K562 (cell line): ENCODE measurements around the gene IGLL1. TPM values are rescaled to one million over a fixed set of nuclear protein-coding genes. Genes with fewer than 3 reads are reported as not detected.
"Not testable (repeated sequence)": the region's sequence is repeated elsewhere in the genome, so short reads cannot be mapped to it uniquely, and the experiment has no call there.

ENCODE experiments used
- ATAC-seq: fragments of 200-7000 bp; cut with Tn5 transposase; 3 replicates; pipeline ENCODE4 v1.9.1; 2020; ENCODE audit warnings: moderate library complexity
- BruUV-seq: library from RNA; stranded (reverse); fragments of 400-500 nt; replicated peaks from 2 replicates; lab custom pipeline; 2021; lab: Mats Ljungman, UMichigan
- CTCF ChIA-PET: fragments of 300-600 bp; formaldehyde crosslinking; extraction: SDS; loops from one replicate; lab custom pipeline; 2021; ENCODE audit warnings: low intra/inter-chr PET ratio; lab: Yijun Ruan, JAX
- POLR2A ChIA-PET: fragments of 300-600, 350-650 bp; sonication (Branson Sonifier 250); formaldehyde crosslinking; extraction: SDS; loops from one replicate; lab custom pipeline; 2021; ENCODE audit warnings: antibody characterized with exemption, inconsistent platforms; lab: Yijun Ruan, JAX
- DNase-seq, 4 experiments: peaks; one replicate each; pipeline versions ENCODE4 v3.0.0 to v3.0.0-alpha.2; 2011 to 2018; ENCODE audit warnings: low spot score in 3 of 4, mixed read lengths in 3 of 4; ENCODE audit errors: extremely low read depth in 1 of 4
- FAIRE-seq: peaks from 2 replicates; lab custom pipeline; 2011; peaks lifted over from hg19 to GRCh38; lab: Jason Lieb, UNC
- H2AFZ ChIP-seq: 2 replicates; pipeline ENCODE4 v1.6.0; 2011; ENCODE audit warnings: low read depth, low read length, control low read depth, inconsistent platforms
- H3K27ac ChIP-seq: fragments of 200-600 bp; 3 replicates; pipeline ENCODE4 v1.8.0; 2011; ENCODE audit warnings: low read depth, mild to moderate bottlenecking, control low read depth, inconsistent platforms, low read length, moderate library complexity, mixed read lengths; ENCODE audit errors: extremely low read depth
- H3K27me3 ChIP-seq, 2 experiments: fragments of 300-600 bp in 1 of 2; 2 replicates in 1 of 2; 3 replicates in 1 of 2; pipeline versions ENCODE4 v1.6.0 to v1.8.0; 2011; ENCODE audit warnings: inconsistent platforms in 2 of 2, low read length in 2 of 2, mild to moderate bottlenecking in 1 of 2, mixed read lengths in 1 of 2, moderate library complexity in 1 of 2; ENCODE audit not compliant: control insufficient read depth in 2 of 2, insufficient read depth in 2 of 2
- H3K36me3 ChIP-seq: fragments of 300-600 bp; 3 replicates; pipeline ENCODE4 v1.8.0; 2011; ENCODE audit warnings: mild to moderate bottlenecking, low read length, inconsistent platforms; ENCODE audit not compliant: control insufficient read depth, insufficient read depth
- H3K4me1 ChIP-seq, 2 experiments: fragments of 200-600 bp in 1 of 2; replicated peaks in 1 of 2; 2 replicates in 1 of 2; 3 replicates in 1 of 2; pipeline versions ENCODE4 v1.5.1 to v1.8.0; 2011; ENCODE audit warnings: inconsistent platforms in 2 of 2, low read length in 2 of 2, mild to moderate bottlenecking in 1 of 2, mixed read lengths in 1 of 2, moderate library complexity in 1 of 2; ENCODE audit not compliant: control insufficient read depth in 2 of 2, insufficient read depth in 2 of 2
- H3K4me2 ChIP-seq: 2 replicates; pipeline ENCODE4 v1.6.1; 2011; ENCODE audit warnings: low read length, control low read depth, inconsistent platforms, mixed read lengths; ENCODE audit not compliant: insufficient read depth
- H3K4me3 ChIP-seq: fragments of 200-600 bp; sonication (generic), shearing (Covaris generic); 2 replicates; pipeline ENCODE4 v1.5.1; 2016; ENCODE audit warnings: control low read depth, inconsistent platforms
- H3K79me2 ChIP-seq: fragments of 200-600 bp; 3 replicates; pipeline ENCODE4 v1.8.0; 2011; ENCODE audit warnings: low read length, inconsistent platforms; ENCODE audit not compliant: control insufficient read depth, insufficient read depth
- H3K9ac ChIP-seq, 2 experiments: 2 replicates each; pipeline versions ENCODE4 v1.6.0 to v1.6.1; 2011; ENCODE audit warnings: low read depth in 2 of 2, low read length in 2 of 2, control low read depth in 1 of 2, inconsistent platforms in 1 of 2, mild to moderate bottlenecking in 1 of 2, mixed read lengths in 1 of 2; ENCODE audit not compliant: insufficient read depth in 1 of 2
- H3K9me1 ChIP-seq: one replicate; pipeline ENCODE4 v1.6.0; 2011; ENCODE audit warnings: inconsistent platforms, mild to moderate bottlenecking, low read length, moderate library complexity; ENCODE audit not compliant: control insufficient read depth, insufficient read depth
- H3K9me3 ChIP-seq: replicated peaks from 2 replicates; pipeline ENCODE4 v1.5.1; 2011; ENCODE audit warnings: low read depth, low read length, inconsistent platforms; ENCODE audit not compliant: control insufficient read depth, insufficient read depth
- H4K20me1 ChIP-seq: replicated peaks from 2 replicates; pipeline ENCODE4 v1.6.1; 2011; ENCODE audit warnings: low read length, inconsistent platforms, mixed read lengths; ENCODE audit not compliant: control insufficient read depth, insufficient read depth
- ARID3A ChIP-seq: IDR thresholded peaks from 2 replicates; pipeline ENCODE4 v1.6.1; 2012; ENCODE audit warnings: low read depth, low read length, improper control_type of control experiment, borderline replicate concordance
- FOXJ3 ChIP-seq: sonication (generic); formaldehyde crosslinking; IDR thresholded peaks from 2 replicates; pipeline ENCODE4 v1.4.0; 2020; ENCODE audit warnings: mild to moderate bottlenecking, missing genetic modification reagents
- HBP1 ChIP-seq: fragments of 450-650 bp; formaldehyde crosslinking; IDR thresholded peaks from 2 replicates; pipeline ENCODE4 v1.4.0; 2022; ENCODE audit warnings: missing genetic modification characterization
- MIER1 ChIP-seq: fragments of 450-650 bp; IDR thresholded peaks from 2 replicates; pipeline ENCODE4 v1.6.1; 2016; ENCODE audit warnings: antibody characterized with exemption, mild to moderate bottlenecking, low read depth
- NR4A1 ChIP-seq, 2 experiments: fragments of 250-450 bp in 1 of 2; fragments of 450-650 bp in 1 of 2; sonication (Bioruptor Pico) in 1 of 2; IDR thresholded peaks; 2 replicates each; pipeline versions ENCODE4 v1.4.0 to v1.6.1; 2016 to 2020; ENCODE audit warnings: mild to moderate bottlenecking in 2 of 2, missing compliant biosample characterization in 1 of 2, missing genetic modification characterization in 1 of 2, moderate library complexity in 1 of 2
- NRF1 ChIP-seq, 2 experiments: fragments of 450-650 bp; IDR thresholded peaks in 1 of 2; conservative IDR thresholded peaks in 1 of 2; 2 replicates each; pipeline ENCODE4 v1.6.1; 2014; ENCODE audit warnings: mild to moderate bottlenecking in 2 of 2
- RFX1 ChIP-seq: fragments of 450-650 bp; IDR thresholded peaks from 2 replicates; pipeline ENCODE4 v1.6.1; 2016; ENCODE audit warnings: mild to moderate bottlenecking, moderate library complexity
- SRSF1 ChIP-seq: fragments of 200-400 bp; formaldehyde crosslinking; IDR thresholded peaks from 2 replicates; pipeline ENCODE4 v1.6.1; 2017; ENCODE audit warnings: mild to moderate bottlenecking, low read depth, low read length, moderate library complexity
- TBL1XR1 ChIP-seq, 2 experiments: IDR thresholded peaks; 2 replicates each; pipeline ENCODE4 v1.6.1; 2012; ENCODE audit warnings: improper control_type of control experiment in 2 of 2, low read length in 2 of 2, mild to moderate bottlenecking in 1 of 2
- TCF3 ChIP-seq: sonication (generic); formaldehyde crosslinking; IDR thresholded peaks from 2 replicates; pipeline ENCODE4 v1.4.0; 2020; ENCODE audit warnings: mild to moderate bottlenecking, missing genetic modification reagents
- THAP7 ChIP-seq: fragments of 250-450 bp; sonication (Bioruptor Pico); IDR thresholded peaks from 2 replicates; pipeline ENCODE4 v1.5.0; 2021
- ZNF699 ChIP-seq: fragments of 250-450 bp; sonication (Bioruptor Pico); IDR thresholded peaks from 2 replicates; pipeline ENCODE4 v1.8.0; 2021; ENCODE audit warnings: mild to moderate bottlenecking, moderate library complexity; ENCODE audit not compliant: insufficient replicate concordance
- WGBS: fragments of 100-300 bp; shearing (Covaris generic); methylation state at CpG from one replicate; pipeline ENCODE4 v1.1.6; 2016; ENCODE audit warnings: low coverage, mixed read lengths; ENCODE audit not compliant: insufficient coverage; ENCODE audit errors: missing lambda C conversion rate; 5-methylcytosine and 5-hydroxymethylcytosine counted together
- in situ Hi-C: fragments of 300-500 bp; cut with MboI; formaldehyde crosslinking; loops from 4 replicates; pipeline ENCODE4 v1.15.0; 2018; ENCODE audit warnings: inconsistent platforms, mixed read lengths
- intact Hi-C: fragments of 100-400 bp; cut with micrococcal nuclease; formaldehyde crosslinking; loops from 2 replicates; pipeline ENCODE4 v1.14.2; 2022
- polyA plus RNA-seq, 8 experiments: library from polyadenylated mRNA; depleted of rRNA in 4 of 8; stranded (reverse) in 5 of 8; unstranded in 3 of 8; fragments of >200 nt; fragmentation: Nextera tagmentation in 2 of 8; fragmentation: Illumina TruSeq in 1 of 8; extraction: Ambion mirVana in 2 of 8; extraction: Trizol in 1 of 8; gene quantifications; 2 replicates each; pipeline versions ENCODE4 v1.2.1 to v1.2.3, GENCODE V29; 2011 to 2014; ENCODE audit warnings: inconsistent platforms in 1 of 8, missing spikeins in 1 of 8
- total RNA-seq, 7 experiments: library from RNA; depleted of rRNA in 6 of 7; stranded (reverse); fragments of >200 nt in 6 of 7; fragmentation: Illumina TruSeq in 2 of 7; extraction: Trizol in 2 of 7; gene quantifications; 2 replicates each; pipeline versions ENCODE4 v1.2.1 to v1.2.3, GENCODE V29; 2011 to 2021; ENCODE audit warnings: low replicate concordance in 1 of 7

IGLL1 gene
- total and polyA plus RNA-seq, 9 of the 15 experiments (the other 6 are each of a cell fraction or from before 2014, with no cell fraction given) = 0.10 to 0.32 (median 0.20) TPM; not detected in 6

- H3K9ac ChIP-seq, ATAC-seq, H3K36me3 ChIP-seq, H3K79me2 ChIP-seq, H3K4me1 ChIP-seq, intact Hi-C loops, POLR2A ChIA-PET, FAIRE-seq, H3K9me3 ChIP-seq, H3K27ac ChIP-seq, H3K9me1 ChIP-seq, H3K4me2 ChIP-seq, H3K27me3 ChIP-seq, DNase-seq, H3K4me3 ChIP-seq, H4K20me1 ChIP-seq, CTCF ChIA-PET, H2AFZ ChIP-seq, BruUV-seq: not testable (repeated sequence)
- 4% methylated on average over 4 of the region's 5 CpGs for WGBS
- in situ Hi-C loops = loop anchor here (10.0 kb wide), 1 partner anchor 47 kb away; no protein-coding TSS in a partner anchor
Measured at GRCh38 chr22:23547382-23547781, 32.7 kb downstream of the IGLL1 start.

- no peak for DNase-seq
- Histone ChIP-seq H3K27me3 (no peaks in the 10 kb centered on the region), H3K4me1 (no peaks in the 10 kb centered on the region), H3K79me2 (no peaks in the 10 kb centered on the region), H3K27ac (no peak overlapping the region), H2AFZ (no peak overlapping the region), H3K9me1 (no peaks in the 10 kb centered on the region), H3K36me3 (no peaks in the 10 kb centered on the region), H3K4me2 (no peak overlapping the region), H4K20me1 (no peaks in the 10 kb centered on the region), H3K4me3 (no peak overlapping the region), H3K9me3 (no peaks in the 10 kb centered on the region), H3K9ac (no peak overlapping the region)
- WGBS = 44% methylated on average over 2 of the region's 2 CpGs
- POLR2A ChIA-PET = no interaction called here
- FAIRE-seq = no peak
- in situ Hi-C loops = loop anchor here (5.0 to 10.0 kb wide), 2 partner anchors 50 to 307 kb away; no protein-coding TSS in a partner anchor
- no TSS peak for BruUV-seq
- CTCF ChIA-PET = no interaction called here
- intact Hi-C loops = no loop called here
- no peak for ATAC-seq
- TF ChIP-seq ARID3A (no peak), TBL1XR1 (IDR thresholded peaks at IDR 0.05; ENCODE audit: low read length in 2 of 2) (no peak), NRF1 (conservative IDR thresholded peaks at IDR 0.05 in 1 of 2, IDR thresholded peaks at IDR 0.05 in 1 of 2) (no peak), TCF3 (CRISPR knock-in tag) (no peak), SRSF1 (no peak), THAP7 (no peak), HBP1 (no peak), RFX1 (no peak), FOXJ3 (no peak), NR4A1 (CRISPR knock-in tag; IDR thresholded peaks at IDR 0.05) (no peak), NR4A1 (tag; IDR thresholded peaks at IDR 0.05) (no peak), ZNF699 (CRISPR knock-in tag) (no peak), MIER1 (no peak)
Measured at GRCh38 chr22:23544852-23545251, 35.2 kb downstream of the IGLL1 start.
